ENCODE data around the gene DDX27.
"Not testable (repeated sequence)": the region's sequence is repeated elsewhere in the genome, so short reads cannot be mapped to it uniquely, and the experiment has no call there.

DDX27 gene

GRCh38 chr20:49219091-49219923 lies at the start of gene DDX27:
Gene DDX27 (plus strand): TSS chr20:49219416. CDS start chr20:49219449, 33 bp downstream.
- peak; percentile 98 for DNase-seq

GRCh38 chr20:49169547-49169946 lies 49.7 kb upstream of the DDX27 start:
- no peak for DNase-seq

- DNase-seq = no peak
Observed at GRCh38 chr20:49170714-49171113, 48.5 kb upstream of the DDX27 start.

GRCh38 chr20:49171909-49172308 lies 47.3 kb upstream of the DDX27 start:
- no peak for DNase-seq

GRCh38 chr20:49172413-49172812 lies 46.8 kb upstream of the DDX27 start:
- no peak for DNase-seq

GRCh38 chr20:49174183-49174582 lies 45.0 kb upstream of the DDX27 start:
- no peak for DNase-seq

GRCh38 chr20:49179368-49180277 lies 39.6 kb upstream of the DDX27 start:
- DNase-seq = no peak

GRCh38 chr20:49181265-49181877 lies 37.8 kb upstream of the DDX27 start:
- DNase-seq = no peak

- DNase-seq = no peak
Observed at GRCh38 chr20:49183444-49183843, 35.8 kb upstream of the DDX27 start.

- not testable (repeated sequence) for DNase-seq
Observed at GRCh38 chr20:49184084-49184501, 35.1 kb upstream of the DDX27 start.

- DNase-seq = no peak
Observed at GRCh38 chr20:49184691-49185070, 34.5 kb upstream of the DDX27 start.

GRCh38 chr20:49185071-49185761 lies 34.0 kb upstream of the DDX27 start:
- no peak for DNase-seq

GRCh38 chr20:49186535-49187329 lies 32.5 kb upstream of the DDX27 start:
- no peak for DNase-seq

- DNase-seq = peak; percentile 18
Observed at GRCh38 chr20:49187330-49187850, 31.8 kb upstream of the DDX27 start.

GRCh38 chr20:49187851-49188641 lies 31.2 kb upstream of the DDX27 start, which contains the start of gene STAU1:
Gene STAU1 (minus strand): TSS chr20:49188334. CDS start chr20:49166201, 22,133 bp downstream.
- DNase-seq = peak; percentile 93

GRCh38 chr20:49192944-49193518 lies 26.2 kb upstream of the DDX27 start:
- DNase-seq = not testable (repeated sequence)

GRCh38 chr20:49199729-49200293 lies 19.4 kb upstream of the DDX27 start:
- no peak for DNase-seq

- DNase-seq = no peak
Observed at GRCh38 chr20:49203011-49203410, 16.2 kb upstream of the DDX27 start.

GRCh38 chr20:49203746-49204145 lies 15.5 kb upstream of the DDX27 start:
- DNase-seq = no peak

GRCh38 chr20:49207076-49207475 lies 12.1 kb upstream of the DDX27 start:
- no peak for DNase-seq

All from NCI-H1092 treated with DMSO at 0.1 percent for 48 hours (cell line).